Epithelial cell of esophagus (primary cell): ENCODE measurements around the gene KNL1.

Experiments used
- DNase-seq: peaks from one replicate; pipeline ENCODE4 v3.0.0; 2010; ENCODE audit warnings: low read depth
- H3K4me3 ChIP-seq: 2 replicates; pipeline ENCODE4 v1.5.1; 2011; ENCODE audit warnings: mild to moderate bottlenecking, low read length, control low read depth
- CTCF ChIP-seq: IDR thresholded peaks from 2 replicates; pipeline ENCODE4 v1.5.1; 2011; ENCODE audit warnings: low read depth, mild to moderate bottlenecking, low read length, control low read depth, inconsistent platforms; ENCODE audit not compliant: insufficient read depth; ENCODE audit errors: missing control alignments

KNL1 gene

GRCh38 chr15:40685376-40685775 lies 91.3 kb downstream of the KNL1 start:
- no peak for TF ChIP-seq CTCF
- DNase-seq, result no peak
- no peak overlapping the region for H3K4me3 ChIP-seq

GRCh38 chr15:40688932-40689799 lies 95.1 kb downstream of the KNL1 start:
- H3K4me3 ChIP-seq, result no peak overlapping the region
- peak; percentile 11 for DNase-seq
- TF ChIP-seq CTCF, result no peak

- TF ChIP-seq CTCF, result no peak
- no peak for DNase-seq
Observed at GRCh38 chr15:40691737-40692136, 97.7 kb downstream of the KNL1 start.

GRCh38 chr15:40693904-40694687 lies 100.0 kb downstream of the KNL1 start:
- no peak for DNase-seq
- no peak for TF ChIP-seq CTCF
- H3K4me3 ChIP-seq, result peak overlapping the region; percentile 88

More at GRCh38 chr15:40691737-40692136, 97.7 kb downstream of the KNL1 start:
- H3K4me3 ChIP-seq, result no peak overlapping the region

- DNase-seq, result peak; percentile 96
- TF ChIP-seq CTCF, result no peak
- peak within 1 kb of the TSS; percentile 88 for H3K4me3 ChIP-seq
Observed at GRCh38 chr15:40694688-40695468, 100.8 kb downstream of the KNL1 start, which contains the start of gene RAD51. RAD51 (plus strand) TSS chr15:40695174; CDS start chr15:40698759, 3,585 bp downstream.

GRCh38 chr15:40695469-40695890 lies 101.4 kb downstream of the KNL1 start:
- TF ChIP-seq CTCF, result no peak
- DNase-seq, result peak; percentile 24
- peak overlapping the region; percentile 88 for H3K4me3 ChIP-seq
